Occipital lobe (tissue), 2 donors: ENCODE results near the gene THRB. TPM values are rescaled to one million over a fixed set of nuclear protein-coding genes. Genes with fewer than 3 reads are reported as not detected.

Experiments
- DNase-seq: peaks from one replicate; lab custom pipeline; 2025; lab: John Stamatoyannopoulos, UW
- total RNA-seq: library from RNA; depleted of rRNA; stranded (reverse); fragments of >200 nt; gene quantifications from one replicate; pipeline ENCODE4 v1.2.3, GENCODE V29; 2014

Gene THRB
- total RNA-seq, 1 donor from 2014 or later: 44.5 TPM

- no peak for DNase-seq
These were observed 138.8 kb downstream of the THRB start for GRCh38 chr3:24355806-24356205.

GRCh38 chr3:24354230-24354629 is 140.4 kb downstream of the THRB start:
- no peak for DNase-seq

- DNase-seq: no peak
These were observed 141.6 kb downstream of the THRB start for GRCh38 chr3:24352893-24353553.

DNA sequence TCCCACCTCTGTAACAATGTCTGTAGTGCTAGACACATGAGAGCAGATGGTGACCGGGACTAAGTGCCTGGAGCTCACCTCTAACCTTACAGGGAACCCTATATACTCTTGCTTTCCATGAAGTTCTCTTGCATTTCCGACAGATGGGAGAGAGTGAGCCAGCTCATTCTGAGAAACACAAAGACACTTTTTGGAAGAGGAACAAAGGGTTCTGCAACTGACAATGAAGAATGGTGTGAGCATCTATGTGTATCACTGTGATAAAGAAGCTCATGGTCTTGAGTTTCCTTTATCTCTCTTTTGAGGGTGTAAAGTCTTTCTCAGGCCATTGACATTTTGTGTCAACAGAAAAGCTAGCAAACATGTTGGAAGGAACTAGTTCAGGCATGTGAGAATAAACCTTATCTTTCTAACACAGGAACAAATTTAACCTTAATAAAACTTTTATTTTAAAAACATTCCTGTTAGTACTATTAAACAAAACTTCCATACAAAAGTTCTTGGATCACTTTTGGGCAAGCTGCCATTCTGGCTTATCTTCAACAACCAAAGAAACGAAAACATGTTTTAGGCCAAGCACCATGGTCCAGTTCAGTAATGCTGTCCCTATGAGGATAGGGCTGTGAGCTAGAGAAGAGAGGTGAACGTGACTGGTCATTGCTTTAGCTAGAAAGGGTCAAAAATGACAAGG is 142.7 kb downstream of the THRB start:
- DNase-seq: no peak

DNA sequence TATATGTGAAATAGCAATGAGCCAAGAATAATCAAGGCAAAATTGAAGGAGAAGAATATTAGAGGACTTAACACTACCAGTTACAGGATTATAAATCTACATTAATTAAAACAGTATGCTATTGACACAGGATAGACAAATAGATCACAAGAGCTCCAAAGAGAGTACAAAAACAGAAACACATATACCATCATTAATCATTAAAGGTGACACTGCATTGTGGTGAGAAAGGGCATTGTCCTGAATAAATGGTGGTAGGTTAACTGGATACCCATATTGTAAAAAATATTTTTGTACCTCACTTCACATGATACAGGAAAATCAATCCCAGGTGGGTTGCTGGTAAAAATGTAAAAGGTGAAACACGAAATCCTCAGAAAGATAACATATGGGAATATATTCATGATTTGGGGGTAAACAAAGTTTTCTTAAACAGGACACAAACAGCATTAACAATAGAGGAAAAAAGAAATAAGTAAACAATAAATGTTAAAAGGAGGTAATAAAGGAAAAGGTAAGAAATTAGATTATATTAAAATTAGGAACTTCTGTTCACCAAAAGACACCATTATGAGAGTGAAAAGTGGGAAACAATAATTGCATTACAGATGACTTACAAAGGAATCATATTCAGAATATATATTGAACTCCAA is 145.2 kb downstream of the THRB start:
- DNase-seq: no peak

GRCh38 chr3:24348348-24348747 is 146.3 kb downstream of the THRB start:
- no peak for DNase-seq

DNA sequence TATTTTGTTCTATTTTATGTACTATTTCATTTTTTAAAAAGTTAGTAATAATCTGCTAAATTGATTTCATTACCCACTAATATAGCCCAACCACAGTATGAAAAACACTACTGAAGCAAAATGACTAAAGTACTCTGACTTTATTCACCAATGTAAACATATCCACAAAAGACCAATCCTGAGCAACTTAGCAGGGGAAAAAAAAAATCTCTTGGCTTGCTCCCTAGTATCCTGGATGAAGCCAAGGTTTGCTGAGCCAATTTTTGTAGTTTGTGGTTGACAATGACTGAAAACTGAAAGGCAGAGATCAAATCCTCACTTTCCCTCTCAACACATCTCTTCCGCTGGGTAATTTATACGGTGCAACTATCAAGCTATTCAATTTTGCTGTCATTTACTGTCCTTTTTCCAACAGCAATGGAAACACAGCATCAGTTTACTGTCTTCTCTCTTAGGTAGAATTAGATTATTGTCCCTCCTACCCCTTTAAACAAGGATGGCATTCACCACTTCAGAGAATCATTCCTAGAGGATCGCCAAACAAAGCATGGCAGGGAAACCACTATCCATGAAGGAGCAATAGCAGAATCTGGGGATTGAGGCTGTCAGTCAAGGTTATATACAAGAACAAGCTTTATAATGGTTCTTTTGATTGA is 149.7 kb downstream of the THRB start:
- DNase-seq: no peak

DNA sequence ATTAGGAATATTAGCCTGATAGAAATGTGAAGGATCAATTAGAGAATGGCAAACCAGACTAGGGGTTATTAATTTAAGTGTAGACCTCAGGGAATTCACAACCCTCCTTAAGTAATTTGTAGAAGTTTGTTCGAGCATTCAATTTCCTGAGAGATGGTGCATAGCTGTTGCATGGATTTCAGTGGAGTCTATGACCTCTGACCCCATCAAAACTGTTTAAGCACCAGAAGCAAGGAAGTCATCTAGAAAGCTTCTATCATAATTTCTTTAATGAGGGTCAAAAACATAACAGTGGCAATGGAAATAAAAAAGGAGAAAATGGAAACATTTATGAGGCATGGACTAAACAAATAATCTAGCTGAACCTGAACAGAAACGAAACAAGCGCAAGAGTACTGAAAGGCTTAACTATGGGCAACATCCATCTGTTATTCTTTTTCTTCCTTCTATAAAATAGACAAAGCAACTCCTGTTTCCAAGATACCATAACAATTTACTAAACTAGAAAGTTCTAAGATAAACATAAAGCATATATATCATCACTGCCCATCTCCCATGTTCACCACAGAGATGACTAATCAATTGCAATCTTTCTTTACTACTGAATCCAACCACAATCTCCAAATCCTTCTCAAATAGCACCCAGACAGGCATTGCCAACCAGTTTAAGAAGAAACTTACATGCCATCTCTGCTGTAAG is 151.4 kb downstream of the THRB start:
- no peak for DNase-seq

GRCh38 chr3:24342275-24342674 is 152.4 kb downstream of the THRB start:
- no peak for DNase-seq

DNA sequence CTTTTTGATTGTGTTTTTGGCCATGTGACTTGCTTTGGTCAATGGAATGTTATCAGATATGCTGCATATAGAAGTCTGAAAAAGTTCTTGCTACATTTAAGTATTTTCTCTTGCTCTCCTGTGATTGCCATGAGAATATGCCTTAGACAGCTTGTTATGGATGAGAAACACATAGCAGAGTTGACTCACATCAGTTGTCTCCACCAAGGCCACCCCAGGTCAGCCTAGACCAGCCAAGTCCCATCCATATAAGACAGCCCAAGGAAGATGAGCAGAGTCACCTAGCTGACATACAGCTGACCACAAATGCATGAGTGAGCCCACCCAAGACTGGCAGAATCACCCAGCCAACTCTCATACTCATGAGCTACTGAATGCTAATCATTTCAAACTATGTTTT is 153.0 kb downstream of the THRB start:
- no peak for DNase-seq

GRCh38 chr3:24340966-24341365 is 153.7 kb downstream of the THRB start:
- no peak for DNase-seq

DNA sequence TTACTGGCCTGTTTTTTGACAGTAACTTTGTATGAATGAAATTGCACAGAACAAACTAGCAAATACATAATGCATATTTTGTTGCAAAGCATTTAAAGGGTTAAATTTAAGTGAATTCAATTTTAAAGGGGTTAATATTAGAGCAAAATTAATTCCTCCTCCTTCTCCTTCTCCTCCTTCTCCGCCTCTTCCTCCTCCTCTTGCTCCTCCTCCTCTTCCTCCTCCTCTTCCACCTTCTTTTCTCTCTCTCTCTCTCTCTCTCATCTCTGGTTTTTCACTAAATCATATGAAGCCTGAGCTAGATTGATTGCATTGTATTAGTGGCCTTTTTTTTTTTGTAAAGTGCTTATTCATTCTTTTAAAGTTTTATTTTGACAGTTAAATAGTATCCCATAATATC is 154.5 kb downstream of the THRB start:
- DNase-seq: no peak

DNA sequence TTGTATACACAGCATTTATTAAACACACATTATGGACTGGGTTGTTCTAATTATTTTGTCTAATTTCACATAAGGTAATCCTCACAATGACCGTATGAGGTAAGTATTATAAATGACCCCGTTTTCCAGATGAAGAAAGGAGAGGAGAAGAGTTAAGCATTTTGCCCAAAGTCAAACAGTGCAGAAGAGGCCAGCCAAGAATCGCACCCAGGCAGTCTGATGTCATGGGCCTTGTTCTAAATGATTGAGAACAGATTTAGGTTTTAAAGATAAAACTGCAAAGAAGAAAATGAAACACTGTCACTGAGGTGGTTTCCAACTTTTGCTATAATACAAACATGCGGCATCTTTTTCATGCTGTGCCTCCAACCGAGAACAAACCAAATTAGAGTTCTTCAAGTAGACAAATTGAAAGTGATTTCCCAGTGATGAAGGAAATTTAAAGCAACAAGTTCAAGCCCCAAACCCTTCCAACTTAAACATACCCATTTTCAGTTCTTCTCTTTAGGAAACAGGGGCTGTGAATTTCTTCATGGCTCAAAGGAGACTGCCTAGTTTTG is 155.3 kb downstream of the THRB start:
- DNase-seq: no peak

DNA sequence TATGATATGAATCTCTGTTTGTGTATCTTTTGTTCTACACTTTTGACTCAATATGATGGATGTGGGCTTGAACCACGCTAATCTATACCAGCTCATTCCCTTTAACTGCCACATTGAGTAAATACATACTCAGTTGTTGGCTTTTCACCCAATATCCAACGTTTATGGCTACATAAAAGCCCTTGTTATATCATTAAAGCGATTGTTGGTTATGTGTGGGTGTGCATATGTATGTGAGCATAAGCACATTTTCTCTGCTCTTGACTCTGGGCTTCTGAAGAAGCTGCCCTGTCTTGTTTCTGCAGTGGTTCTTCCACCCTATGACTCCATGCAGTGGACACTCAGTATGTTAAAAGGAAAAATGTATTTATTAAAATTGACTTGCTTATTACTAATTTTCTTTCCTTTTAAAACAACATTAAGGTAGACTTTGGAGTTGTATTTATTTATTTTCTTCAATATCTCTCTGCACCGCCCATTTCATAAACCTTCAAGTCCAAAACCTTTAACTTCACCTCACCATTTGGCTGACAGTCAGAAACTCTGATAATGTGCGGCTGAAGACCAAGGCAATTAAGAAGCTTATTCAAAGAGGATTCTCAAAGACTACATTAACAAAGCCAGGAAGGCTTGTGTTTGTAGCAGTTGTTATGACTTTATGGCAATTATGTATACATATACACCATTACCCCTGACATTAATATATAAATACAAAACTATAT is 156.1 kb downstream of the THRB start:
- no peak for DNase-seq

GRCh38 chr3:24336101-24336500 is 158.5 kb downstream of the THRB start:
- no peak for DNase-seq

DNA sequence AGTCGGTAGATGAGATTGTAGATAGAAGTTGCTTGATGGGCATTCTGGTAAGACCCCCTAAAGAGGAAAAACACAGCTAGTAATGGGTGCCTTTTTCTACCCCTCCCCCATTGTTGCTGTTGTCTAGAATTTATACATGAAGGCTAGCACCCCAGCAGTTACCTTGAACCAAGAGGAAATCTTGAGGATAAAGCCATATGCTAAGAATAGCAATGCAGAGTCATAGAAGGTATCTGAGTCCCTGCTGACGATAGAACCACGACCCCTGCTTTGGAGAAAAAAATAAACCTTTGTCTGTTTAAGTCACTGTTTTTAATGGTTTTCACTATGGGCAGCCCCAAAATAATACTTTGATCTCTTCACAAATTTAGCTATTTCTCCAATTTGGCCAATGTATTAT is 162.6 kb downstream of the THRB start:
- DNase-seq: no peak

- DNase-seq: no peak
These were observed 171.4 kb downstream of the THRB start for GRCh38 chr3:24323272-24323671.

GRCh38 chr3:24320601-24321000 is 174.0 kb downstream of the THRB start:
- DNase-seq: no peak

GRCh38 chr3:24318677-24319287 is 175.9 kb downstream of the THRB start:
- no peak for DNase-seq

GRCh38 chr3:24316887-24317383 is 177.7 kb downstream of the THRB start:
- DNase-seq: no peak
